GM13977 (cell line): Measurements from ENCODE around the gene LRCH1.

ENCODE experiments used
- DNase-seq: peaks from one replicate; pipeline ENCODE4 v3.0.0; 2012; ENCODE audit warnings: low spot score
- in situ Hi-C: fragments of 300-500 bp; cut with MboI; formaldehyde crosslinking; loops from one replicate; pipeline ENCODE4 v1.12.0; 2022; ENCODE audit warnings: low sequenced_read_pairs, low pct_unique_long_range_greater_than_20kb, mixed read lengths, inconsistent platforms; ENCODE audit not compliant: unreplicated experiment
- TF ChIP-seq, protein P1 (sequence below): IDR thresholded peaks from 2 replicates; pipeline ENCODE4 v1.5.1; 2012; ENCODE audit warnings: mild to moderate bottlenecking, control low read depth; ENCODE audit not compliant: insufficient read depth; ENCODE audit errors: extremely low read depth, missing control alignments

The LRCH1 gene

DNA sequence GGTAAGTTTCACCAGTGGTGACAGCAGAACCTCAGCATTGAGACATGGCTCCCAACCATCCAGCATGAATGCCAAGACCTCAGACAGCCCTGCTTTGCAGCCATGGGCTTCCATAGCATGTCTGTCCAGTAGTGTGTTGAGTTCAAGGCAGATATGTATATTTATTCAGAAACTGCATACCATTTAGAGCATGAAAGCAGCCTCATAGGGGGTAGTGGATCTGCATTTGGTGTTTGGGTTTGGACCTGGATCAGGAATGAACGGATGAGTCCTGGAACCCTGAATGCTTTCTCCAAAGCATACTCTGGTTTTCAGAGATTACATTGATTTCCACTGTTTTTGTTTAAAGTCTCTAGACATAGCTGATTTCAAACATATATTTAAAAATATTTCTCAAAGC is 129.7 kb downstream of the LRCH1 start:
- DNase-seq: no peak
- in situ Hi-C loops: no loop called here
- TF ChIP-seq, protein P1, sequence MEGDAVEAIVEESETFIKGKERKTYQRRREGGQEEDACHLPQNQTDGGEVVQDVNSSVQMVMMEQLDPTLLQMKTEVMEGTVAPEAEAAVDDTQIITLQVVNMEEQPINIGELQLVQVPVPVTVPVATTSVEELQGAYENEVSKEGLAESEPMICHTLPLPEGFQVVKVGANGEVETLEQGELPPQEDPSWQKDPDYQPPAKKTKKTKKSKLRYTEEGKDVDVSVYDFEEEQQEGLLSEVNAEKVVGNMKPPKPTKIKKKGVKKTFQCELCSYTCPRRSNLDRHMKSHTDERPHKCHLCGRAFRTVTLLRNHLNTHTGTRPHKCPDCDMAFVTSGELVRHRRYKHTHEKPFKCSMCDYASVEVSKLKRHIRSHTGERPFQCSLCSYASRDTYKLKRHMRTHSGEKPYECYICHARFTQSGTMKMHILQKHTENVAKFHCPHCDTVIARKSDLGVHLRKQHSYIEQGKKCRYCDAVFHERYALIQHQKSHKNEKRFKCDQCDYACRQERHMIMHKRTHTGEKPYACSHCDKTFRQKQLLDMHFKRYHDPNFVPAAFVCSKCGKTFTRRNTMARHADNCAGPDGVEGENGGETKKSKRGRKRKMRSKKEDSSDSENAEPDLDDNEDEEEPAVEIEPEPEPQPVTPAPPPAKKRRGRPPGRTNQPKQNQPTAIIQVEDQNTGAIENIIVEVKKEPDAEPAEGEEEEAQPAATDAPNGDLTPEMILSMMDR: no peak

DNA sequence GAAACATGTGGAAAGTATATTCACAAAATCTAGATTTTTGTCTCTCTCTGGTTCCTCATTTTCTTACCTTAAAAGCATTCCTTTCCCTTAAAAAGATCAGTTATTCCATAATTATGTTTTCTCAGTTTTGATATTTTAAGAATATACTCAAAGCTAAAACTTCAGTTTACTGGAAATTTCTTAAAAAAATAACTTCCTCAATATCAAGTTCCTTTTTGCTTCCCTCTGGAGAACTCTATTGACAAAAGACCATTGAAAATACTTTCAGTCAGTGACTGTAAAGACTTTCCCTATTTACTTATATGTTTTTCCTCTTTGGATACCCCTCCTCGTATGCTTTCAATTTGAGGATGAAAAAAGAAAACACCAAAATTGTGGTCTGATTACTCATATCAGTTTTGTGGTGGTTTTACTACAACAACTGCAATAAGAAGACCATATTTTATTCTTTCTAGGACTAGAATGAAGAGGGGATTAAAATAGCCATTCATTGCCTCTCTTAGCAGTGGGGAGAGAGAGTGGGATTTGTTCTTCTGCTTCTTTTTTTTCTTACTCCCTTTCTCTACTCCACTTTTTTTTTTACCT is 130.8 kb downstream of the LRCH1 start:
- in situ Hi-C loops: no loop called here
- DNase-seq: peak; percentile 14
- TF ChIP-seq, protein P1: no peak

DNA sequence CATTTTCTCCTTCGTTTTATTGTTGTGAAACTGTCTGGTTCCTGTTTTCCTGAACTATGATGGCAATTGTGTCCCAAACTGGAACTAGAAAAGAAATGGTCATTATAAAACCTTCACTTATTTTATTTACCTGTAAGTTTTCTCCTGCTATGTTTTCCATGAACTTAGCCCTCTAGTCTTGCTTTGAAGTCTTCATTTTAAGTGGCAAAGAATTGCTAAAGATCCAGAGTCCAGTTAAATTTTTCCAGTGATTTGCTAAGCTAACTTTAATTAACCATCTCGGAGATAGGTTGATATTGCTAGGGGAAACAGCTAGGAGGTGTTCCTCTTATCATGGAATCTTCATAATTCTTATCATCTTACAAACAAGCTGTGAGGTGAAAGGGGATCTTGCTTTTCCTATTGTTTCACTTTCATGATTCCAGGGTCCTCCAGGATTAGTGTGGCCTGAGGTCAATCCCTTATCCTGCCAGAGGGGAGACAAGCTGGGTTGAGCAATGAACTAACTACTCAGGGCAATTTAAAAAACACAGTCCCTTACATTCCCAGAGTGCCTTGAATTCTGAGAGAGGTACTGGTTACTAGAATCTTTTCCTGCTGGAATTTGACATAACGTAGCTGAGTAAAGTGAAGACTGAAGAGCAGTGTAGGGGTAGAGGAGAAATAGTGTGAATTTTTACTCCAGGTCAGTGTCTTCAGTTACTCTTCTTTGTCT is 131.5 kb downstream of the LRCH1 start:
- in situ Hi-C loops: no loop called here
- TF ChIP-seq, protein P1: no peak
- DNase-seq: no peak

DNA sequence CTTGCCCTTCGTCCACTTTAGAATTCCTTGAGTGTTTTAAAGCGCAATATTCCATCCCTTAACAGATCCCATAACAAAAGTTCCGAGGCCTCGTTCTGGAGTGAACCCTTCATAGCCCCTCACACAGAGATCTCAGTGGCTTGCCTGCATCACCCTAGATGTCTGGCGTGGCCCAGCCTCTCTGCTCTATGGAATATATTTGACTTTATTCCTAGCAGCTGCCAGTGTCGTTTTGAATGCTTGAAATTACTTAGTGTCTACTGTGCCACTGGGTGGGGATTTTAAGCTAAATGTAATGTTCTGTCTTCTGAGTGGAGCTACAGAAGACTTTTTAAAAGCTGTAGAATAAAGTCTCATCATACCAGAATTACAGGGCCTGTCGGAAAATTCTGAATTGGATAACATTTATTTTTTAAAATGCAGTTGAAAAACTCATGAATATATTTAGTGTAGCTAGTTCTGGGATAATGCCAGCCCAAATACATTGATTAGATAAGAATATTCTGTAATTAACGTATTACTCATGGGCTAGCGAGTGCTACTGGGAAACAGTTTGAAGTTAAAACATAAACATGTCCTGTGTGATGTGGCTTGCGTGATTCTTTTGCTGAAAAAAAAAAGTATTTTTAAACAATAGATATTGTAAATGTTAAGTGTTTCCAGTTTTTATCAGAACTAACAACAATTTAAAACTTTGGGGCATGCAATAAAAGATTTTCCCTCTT is 132.2 kb downstream of the LRCH1 start:
- TF ChIP-seq, protein P1: no peak
- no peak for DNase-seq
- in situ Hi-C loops: no loop called here

DNA sequence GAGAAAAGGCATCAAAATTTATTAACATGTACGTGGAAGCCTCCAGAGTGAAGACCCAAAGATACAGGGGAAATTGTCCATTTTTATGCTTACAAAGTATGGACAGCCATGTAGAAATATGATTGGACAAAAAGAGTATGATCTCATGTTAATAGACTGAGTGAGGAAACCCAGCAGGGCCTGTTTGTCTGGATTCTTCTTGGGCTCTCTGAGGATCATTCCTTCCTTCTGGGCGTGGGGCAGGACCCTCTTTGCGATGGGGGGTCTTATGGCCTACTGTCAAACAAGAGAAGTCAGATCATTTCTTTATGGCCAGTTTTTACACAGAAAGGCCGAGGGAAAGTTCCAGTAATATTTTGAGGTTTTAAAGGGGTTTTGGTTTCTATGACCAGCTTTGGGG is 133.2 kb downstream of the LRCH1 start:
- no peak for DNase-seq
- in situ Hi-C loops: no loop called here
- TF ChIP-seq, protein P1: no peak

DNA sequence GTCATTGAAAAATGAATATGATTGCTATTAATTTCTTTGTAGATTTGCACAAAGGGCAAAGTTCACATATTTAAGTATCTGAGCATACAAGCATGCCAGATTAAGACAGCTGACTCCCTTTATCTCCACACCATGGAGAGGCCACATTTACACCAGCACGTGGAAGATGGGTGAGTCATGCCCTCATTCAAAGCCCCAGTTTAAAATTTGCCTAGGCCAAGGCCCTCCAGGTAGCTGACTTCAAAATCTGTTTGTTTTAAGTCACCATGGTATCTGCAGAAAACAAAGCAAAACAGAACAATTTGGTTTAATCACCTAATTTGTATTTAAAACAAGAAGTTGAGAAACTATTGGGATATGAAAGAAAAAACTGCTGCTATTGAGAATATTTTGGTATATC is 134.8 kb downstream of the LRCH1 start:
- in situ Hi-C loops: no loop called here
- DNase-seq: no peak
- TF ChIP-seq, protein P1: no peak
